ENCODE results near the gene PTPN23.
"Not testable (repeated sequence)": the region's sequence is repeated elsewhere in the genome, so short reads cannot be mapped to it uniquely, and the experiment has no call there.

PTPN23 gene

DNA sequence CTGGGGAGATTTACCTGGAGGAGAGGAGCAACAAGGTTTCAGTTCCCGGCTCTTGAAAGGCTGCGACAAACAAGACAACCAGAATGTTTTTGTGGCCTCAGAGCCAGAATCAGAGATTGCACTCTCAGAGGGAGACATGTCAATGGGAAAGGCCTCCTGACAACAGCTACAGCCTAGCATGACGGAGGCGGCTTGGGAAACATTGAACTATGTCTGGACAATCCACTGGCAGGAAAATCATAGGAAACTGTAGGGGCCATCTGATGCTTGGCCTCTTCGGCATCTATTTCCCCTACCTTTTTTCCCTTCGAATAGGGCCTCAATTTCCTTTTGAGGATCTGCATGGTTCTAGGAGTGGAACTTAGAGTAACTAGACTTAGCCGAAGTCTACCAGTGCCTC, 13.2 kb upstream of the PTPN23 start:
- DNase-seq (ENCODE audit: low read depth in 1 of 2, low spot score in 1 of 2) = no peak

DNA sequence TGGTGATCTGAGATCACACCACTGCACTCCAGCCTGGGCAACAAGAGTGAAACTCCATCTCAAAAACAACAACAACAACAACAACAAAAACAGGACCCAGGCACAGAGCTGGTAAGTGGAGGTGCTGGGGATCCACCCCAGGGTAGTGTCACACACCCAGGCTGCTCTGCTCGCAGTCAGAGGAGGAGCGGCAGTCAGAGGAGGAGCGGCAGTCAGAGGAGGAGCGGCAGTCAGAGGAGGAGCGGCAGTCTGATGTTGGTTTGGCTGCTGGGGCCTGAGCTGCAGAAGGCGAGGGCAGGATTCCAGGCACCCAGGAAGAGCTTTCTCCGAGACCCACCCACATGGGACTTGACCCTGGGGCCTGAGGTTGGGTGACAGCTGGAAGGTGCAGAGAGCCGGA, 10.8 kb upstream of the PTPN23 start:
- DNase-seq (ENCODE audit: low read depth in 1 of 2, low spot score in 1 of 2) = not testable (repeated sequence)

DNA sequence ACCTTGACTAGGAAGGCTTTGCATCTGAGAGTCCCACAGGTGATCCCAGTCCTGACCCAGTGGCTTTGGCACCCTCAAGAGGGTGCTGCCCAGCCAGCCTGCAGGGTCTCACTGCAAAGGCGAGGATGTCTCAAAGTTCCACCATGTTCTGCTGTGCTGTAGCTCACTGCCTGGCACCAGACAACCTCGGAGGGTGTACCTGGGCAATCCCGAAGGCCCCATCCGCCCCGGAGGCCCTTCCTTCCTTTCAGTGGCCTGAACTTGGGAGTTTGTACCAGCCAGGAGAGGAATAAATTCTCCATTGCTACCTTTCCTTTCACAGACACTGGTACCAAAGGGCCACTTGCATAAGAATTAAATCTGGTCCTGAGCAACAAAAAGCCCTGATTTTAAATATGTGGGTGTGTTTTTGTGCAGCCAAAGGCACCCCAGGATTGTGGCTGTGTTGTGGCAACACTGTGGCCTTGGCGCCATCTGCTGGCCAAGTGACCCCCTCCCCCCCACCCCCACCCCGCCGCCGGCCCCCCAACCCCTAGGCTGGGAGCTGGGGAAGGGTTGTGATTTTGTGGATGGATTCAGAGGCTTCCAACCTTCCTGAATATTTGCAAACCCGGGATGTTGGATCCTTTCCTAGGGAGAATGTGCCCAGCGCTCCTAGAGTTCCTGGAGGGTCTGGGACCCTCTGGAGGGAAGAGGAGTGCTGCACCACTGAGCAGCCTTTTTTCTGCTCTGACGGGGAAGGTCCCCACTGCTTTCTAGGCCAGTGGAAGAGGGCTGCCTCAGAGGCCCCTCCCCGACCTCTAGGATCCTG, 9.7 kb upstream of the PTPN23 start:
- DNase-seq (ENCODE audit: low read depth in 1 of 2, low spot score in 1 of 2) = no peak

DNA sequence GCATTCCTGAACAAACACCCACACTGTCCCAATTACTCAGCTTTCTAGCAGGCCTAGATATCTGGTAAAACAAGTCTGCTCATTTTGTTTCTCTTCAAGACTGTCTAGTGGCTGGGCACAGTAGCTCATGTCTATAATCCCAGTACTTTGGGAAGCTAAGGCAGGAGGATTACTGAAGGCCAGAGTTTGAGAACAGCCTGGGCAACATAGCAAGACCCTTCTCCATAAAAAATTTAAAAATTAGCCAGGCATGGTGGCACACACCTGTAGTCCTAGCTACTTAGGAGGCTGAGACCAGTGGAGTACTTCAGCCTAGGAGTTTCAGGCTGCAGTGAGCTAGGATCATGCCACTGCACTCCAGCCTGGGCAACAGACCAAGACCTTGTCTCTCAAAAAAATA, 6.2 kb upstream of the PTPN23 start:
- no peak for DNase-seq (ENCODE audit: low read depth in 1 of 2, low spot score in 1 of 2)

DNA sequence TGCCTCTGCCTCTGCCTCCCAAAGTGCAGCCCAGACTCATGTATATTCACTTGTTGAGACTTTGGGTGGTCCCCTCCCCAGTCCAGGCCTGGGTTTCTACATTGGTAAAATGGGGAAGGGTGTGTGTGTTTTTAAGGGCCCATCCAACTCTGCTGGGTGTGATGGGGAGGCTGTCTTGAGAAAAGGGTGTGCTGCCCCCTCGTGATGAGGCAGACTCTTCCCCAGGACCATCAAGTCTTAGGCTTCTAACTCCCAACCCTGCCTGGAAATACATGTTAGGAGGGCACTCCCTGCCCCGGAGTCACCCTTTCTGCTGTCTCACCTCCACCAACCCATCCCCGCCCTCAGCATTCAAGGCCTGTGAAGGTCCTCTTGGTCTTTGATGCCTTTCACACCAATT, 4.4 kb upstream of the PTPN23 start:
- no peak for DNase-seq (ENCODE audit: low read depth in 1 of 2, low spot score in 1 of 2)

DNA sequence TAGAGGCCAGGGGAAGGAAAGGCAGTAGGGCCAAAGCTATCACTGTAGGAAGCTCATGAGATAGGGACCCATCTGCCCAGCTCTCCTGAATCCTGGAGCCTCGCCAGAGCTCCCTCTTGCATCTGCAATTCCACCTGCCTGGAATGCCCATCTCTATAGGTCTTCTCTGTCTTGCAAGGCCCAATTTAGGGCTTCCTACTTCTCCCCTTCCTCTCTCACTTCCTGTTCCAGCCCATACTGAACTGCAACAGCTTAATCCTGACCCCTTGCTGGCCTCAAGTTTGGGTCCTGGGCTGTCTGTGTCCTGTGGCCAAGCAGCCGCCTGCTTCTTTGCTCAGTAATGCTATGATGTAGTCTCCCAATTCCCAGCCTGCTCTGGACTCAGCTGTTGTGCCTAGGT, 3.6 kb upstream of the PTPN23 start:
- DNase-seq (ENCODE audit: low read depth in 1 of 2, low spot score in 1 of 2) = no peak

DNA sequence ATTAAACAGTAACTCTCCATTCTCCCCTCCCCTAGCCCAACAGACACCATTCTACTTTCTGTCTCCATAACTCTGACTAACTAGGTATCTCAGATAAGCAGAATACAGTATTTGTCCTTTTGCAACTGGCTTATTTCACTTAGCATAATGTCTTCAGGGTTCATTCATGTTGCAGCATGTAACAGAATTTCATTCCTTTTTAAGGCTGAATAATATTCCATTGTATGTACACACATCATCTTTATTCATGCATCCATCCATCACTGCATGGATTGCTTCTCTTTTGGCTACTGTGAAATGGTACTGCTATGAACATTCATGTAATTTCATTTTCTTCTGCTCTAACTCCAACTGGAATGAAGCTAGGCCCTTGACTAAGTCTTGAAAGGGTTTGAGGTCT, 2.0 kb upstream of the PTPN23 start:
- DNase-seq (ENCODE audit: low read depth in 1 of 2, low spot score in 1 of 2) = no peak

DNA sequence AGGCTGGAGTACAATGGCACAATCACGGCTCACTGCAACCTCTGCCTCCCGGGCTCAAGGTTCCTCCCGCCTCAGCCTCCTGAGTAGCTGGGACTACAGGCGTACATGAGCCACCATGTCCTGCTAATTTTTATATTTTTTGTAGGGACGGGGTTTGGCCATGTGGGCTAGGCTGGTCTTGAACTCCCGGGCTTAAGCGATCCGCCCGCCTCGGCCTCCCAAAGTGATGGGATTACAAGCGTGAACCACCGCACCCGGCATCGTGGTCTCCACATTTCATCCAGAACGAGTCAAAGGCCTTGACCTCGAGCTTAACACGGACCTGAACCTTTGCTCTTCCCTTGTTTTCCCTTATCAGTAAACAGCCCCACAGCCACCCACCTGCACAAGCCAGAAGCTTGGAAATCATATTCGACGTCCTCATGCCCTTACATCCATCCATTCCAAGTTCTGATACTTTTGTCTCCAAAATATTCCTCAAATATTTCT, 1.4 kb upstream of the PTPN23 start:
- no peak for DNase-seq (ENCODE audit: low read depth in 1 of 2, low spot score in 1 of 2)

DNA sequence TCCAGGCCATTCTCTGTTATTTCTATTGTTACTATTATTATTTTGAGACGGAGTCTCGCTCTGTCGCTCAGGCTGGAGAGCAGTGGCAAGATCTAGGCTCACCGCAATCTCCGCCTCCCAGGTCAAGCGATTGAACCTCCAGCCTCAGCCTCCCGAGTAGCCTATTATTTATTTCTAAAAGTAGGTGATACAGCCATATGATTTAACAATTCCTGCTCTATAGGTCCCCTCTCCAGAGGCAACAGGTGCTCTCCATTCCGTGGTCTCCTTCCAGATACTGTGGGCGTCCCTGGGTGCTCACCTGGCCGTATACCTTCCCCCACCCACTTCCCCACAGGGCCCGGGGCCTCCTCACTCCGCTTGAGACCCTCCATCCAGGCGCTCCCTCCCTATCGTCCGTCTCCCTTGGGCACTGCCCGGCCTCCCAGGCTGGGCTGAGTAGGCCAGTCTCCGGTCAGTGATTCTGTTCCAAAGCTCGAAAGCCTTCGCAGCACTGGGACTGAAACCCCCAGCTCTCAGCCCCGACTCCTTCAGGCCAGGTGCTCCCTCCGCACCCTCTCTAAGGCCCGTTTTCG, 708 bp upstream of the PTPN23 start:
- DNase-seq (ENCODE audit: low read depth in 1 of 2, low spot score in 1 of 2) = no peak

DNA sequence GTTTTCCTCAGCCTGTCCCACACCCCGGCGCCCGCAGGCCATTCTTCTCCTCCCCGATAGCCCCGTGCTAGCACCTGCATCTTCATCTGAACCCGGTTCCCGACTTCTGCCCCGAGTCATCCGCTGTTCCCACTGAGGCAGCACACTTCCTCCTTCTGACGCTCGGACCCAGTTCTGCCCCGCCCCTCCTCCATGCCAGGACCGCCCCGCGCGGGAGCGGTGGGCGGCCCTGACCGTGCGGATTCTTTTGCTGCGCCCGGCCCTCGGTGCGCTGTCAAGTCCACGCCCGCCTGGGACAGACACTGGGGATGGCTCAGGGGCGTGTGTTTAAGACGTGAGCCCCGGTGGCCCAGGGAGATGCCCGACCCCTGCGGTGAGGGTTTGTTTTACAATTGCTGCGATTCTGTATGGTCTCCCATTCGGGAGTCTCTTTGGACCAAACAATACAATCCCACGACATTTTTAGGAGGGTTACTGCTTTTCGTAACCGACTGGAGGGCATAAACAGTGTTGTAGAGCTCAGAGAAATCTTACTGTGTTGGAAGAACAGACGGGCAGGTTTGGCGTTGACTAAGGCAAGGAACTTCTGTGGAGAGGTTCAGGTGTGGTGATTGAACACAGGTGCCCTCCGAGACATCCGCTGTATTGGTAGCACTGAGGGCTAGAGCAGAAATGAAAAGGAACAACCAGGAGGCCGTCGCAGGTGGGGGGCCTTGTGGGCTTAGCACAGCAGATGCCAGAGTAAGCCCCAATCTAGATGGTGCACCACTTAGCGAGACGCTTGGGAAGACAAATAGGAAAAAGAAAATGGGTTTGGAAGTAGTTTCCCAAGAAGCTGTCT, 716 bp downstream of the PTPN23 start:
- peak; percentile 44 to 65 for DNase-seq (ENCODE audit: low read depth in 1 of 2, low spot score in 1 of 2)

DNA sequence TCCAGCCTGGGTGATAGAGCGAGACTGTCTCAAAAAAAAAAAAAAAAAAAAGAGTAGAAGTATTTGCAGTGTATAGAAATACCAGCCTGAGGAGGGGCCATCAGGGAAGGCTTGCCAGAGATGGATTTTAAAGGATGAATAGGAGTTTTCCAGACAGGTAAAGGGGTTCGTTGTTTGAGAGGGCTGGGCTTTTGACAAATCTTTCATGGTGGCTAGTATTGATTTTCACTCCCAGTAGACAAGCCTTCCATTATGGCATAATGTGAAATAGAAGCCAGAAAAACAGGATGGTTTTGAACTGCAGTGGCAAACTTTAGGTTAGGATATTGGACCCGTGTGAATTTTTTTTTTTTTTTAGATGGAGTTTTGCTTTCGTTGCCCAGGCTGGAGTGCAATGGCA, 3.6 kb downstream of the PTPN23 start:
- no peak for DNase-seq (ENCODE audit: low read depth in 1 of 2, low spot score in 1 of 2)

DNA sequence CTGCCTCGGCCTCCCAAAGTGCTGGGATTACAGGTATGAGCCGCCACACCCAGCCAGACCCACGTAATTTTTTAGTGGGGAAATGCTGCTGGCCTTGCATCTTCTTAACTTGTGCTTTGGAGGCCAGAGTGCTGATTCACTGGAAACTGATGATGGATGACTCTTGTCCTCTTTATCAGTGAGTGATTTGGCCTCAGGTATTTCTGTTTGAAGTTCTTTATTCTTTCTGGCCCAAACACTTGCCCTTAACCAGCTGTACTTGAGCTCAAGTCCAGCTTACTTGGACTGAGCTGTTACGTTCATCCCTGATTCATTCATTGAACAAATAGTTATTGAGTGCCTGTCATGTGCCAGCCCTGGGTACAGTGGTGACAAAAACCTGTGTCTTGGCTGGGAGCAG, 4.2 kb downstream of the PTPN23 start:
- no peak for DNase-seq (ENCODE audit: low read depth in 1 of 2, low spot score in 1 of 2)

DNA sequence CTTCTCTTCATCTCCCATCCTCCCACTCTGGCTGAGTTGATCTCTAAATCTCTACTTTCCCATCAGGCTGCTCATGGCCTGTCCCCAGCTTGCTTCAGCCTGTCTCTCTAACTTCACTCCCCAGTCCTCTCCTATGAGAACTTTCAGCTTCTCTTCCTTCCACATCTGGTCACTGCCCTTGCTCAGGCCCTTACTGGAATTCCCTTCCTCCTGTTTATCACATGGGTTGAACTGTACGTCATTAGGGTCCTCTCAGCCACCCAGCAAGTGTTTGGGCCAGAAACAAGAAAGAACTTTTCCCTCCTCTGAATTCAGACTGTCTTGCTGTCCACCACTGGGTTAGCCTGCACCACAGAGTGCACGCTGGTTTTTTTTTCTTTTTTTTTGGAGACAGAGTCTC, 5.0 kb downstream of the PTPN23 start:
- no peak for DNase-seq (ENCODE audit: low read depth in 1 of 2, low spot score in 1 of 2)

DNA sequence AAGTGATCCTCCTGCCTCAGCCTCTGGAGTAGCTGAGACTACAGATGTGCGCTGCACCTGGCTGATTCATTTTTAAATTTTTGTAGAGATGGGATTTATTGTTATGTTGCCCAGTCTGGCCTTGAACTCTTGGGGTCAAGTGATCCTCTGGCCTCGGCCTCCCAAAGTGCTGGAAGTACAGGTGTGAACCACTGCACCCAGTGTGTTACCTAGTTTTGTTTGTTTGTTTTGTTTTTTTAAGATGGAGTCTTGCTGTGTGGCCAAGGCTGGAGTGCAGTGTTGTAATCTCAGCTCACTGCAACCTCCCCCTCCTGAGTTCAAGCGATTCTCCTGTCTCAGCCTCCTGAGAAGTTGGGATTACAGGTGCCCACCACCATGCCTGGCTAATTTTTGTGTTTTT, 12.1 kb downstream of the PTPN23 start:
- DNase-seq (ENCODE audit: low read depth in 1 of 2, low spot score in 1 of 2) = no peak

DNA sequence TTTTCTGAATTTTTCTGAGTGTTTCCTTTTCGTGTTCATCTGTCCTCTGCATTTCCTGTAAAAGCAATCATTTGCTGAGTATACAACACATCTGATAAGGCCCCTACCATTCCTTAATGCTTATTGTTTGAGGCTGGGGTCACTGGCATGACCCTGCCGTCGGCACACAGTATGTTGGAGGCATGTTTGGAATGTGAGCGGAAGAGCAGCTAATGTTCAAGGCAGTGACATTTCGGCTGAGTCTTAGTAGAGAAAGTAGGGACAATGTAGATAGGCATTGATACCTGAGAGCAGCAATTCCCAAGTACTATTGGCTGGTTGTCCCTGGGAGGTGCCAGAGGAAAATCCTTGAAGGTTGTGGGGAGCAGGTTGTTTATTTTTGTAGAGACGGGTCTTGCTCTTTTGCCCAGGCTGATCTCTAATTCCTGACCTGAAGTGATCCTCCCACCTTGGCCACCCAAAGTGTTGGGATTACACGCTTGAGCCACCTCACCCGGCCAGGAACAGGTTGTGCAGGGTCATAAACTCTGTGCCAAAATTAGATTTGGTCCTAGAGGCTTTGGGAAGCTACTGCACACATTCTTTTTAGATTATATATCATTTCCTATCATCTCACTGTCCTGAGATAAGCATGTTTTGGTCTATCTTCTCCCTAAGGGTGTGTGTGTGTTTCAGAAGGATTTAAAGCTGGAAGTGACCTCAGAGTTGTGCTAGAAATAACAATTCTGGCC, 13.5 kb downstream of the PTPN23 start:
- no peak for DNase-seq (ENCODE audit: low read depth in 1 of 2, low spot score in 1 of 2)

DNA sequence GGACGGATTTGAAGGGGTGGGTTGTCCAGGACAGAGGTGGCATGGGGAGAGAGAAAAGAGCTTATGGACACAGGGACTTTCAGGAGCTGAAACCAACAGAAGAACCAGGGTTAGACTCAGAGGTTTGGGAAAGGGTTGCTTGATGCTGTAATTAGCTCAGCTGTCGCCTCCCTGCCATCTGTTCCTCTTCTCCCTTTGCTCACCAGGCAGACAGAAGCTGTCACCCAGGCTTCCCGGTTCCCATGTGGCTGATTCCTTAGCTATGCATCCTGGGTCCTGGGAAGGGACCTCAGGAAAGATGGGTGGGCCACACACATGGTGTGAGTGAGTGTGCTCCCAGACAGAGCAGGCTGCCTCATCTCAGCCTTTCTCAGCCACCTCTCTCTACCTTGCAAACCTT, 14.1 kb downstream of the PTPN23 start:
- no peak for DNase-seq (ENCODE audit: low read depth in 1 of 2, low spot score in 1 of 2)

DNA sequence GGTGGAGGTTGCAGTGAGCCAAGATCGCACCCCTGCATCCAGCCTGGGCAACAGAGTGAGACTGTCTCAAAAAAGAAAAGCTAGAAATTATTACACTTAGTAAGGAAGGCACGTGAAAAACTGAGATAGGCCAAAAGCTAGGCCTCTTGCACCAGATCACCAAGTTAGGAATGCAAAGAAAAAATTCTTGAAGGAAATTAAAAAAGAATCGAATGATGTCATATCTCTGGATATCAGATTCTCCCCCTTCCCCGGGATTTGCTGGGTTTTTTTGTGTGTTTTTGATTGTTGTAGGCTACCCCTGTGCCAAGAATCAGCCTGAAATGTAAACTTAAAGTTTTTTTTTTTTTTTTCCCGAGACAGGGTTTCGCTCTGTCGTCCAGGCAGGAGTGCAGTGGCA, 17.4 kb downstream of the PTPN23 start:
- DNase-seq (ENCODE audit: low read depth in 1 of 2, low spot score in 1 of 2) = no peak

DNA sequence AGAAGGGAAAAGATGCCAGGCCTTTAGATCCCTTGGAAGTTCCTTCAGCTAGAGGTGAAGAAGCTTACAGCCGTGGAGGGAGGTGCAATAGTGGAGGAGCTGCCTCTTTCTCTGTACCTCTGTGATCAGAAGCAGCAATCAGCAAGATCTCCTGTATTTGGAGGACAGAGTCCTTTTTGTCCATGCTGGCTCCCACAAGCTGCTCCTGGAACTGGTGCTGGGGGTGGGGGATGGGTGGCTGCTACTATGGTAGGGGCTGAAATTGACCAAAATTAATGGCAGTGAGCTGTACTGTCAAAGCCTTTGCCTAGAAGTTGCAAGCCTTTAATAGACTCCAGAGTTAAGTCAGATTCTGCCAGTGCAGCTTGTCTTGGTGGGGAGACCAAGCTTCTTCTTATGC, 18.2 kb downstream of the PTPN23 start:
- no peak for DNase-seq (ENCODE audit: low read depth in 1 of 2, low spot score in 1 of 2)

DNA sequence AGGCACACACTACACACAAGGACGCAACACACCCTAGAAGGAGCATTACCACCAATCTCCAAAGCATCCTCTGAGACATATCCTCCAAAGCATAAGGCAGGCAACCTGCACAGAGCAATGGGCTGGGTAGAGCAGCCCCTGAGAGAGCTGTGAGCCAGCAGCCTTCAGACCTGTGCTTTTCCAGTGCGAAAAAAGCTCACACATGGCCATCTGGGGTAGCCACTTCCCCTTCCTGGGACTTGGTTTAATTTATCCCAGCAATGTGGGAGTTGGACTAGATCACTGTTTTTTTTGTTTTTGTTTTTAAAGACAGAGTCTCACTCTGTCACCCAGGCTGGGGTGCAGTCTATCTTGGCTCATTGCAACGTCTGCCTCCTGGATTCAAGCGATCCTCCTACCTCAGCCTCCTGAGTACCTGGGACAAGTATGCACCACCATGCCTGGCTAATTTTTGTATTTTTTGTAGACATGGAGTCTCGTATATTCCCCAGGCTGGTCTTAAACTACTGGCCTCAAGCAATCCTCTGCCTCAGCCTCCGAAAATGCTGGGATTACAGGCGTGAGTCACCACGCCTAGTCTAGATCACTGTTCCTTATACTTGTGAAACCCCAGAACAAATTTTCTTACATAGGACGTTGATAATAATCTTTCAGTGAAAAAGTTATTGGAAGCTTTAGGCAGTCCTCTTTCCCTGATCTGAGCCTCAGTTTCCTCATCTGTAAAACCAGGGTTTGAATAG, 18.9 kb downstream of the PTPN23 start:
- DNase-seq (ENCODE audit: low read depth in 1 of 2, low spot score in 1 of 2) = no peak

DNA sequence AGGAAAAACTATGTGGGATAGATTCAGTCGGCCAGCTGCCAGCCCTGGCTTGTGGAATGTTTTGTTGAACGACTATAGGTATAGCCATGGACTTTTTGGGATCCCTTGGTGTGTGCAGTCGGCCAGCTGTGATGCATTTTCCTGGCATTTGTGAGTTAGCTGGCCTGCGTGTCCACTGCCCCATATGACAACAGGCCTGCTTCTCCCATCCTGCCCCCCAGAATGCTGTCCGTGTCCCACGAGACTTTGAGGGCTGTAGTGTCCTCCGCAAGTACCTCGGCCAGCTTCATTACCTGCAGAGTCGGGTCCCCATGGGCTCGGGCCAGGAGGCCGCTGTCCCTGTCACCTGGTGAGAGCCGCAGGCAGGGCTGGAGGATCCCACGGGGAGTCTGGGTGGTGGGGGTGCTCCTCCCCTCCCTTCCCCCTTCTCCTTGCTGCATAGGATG, 23.6 kb downstream of the PTPN23 start:
- no peak for DNase-seq (ENCODE audit: low read depth in 1 of 2, low spot score in 1 of 2)

Data from activated CD4-positive, alpha-beta T cell treated with anti-CD3 and anti-CD28 coated beads, Interleukin-2, amount 50 U/mL, for 24 hours (primary cell).